Activated T-helper 9 cell treated with anti-CD3 and anti-CD28 coated beads, Interleukin-2, amount 50 U/mL, for 16 hours (primary cell): ENCODE measurements around the gene PRELP.

Experiments used
- DNase-seq: peaks from one replicate; pipeline ENCODE4 v3.0.0-alpha.2; 2020; ENCODE audit warnings: low read depth

Gene PRELP

GRCh38 chr1:203478986-203479385 is 3.4 kb downstream of the PRELP start:
- no peak for DNase-seq

- no peak for DNase-seq
Observed at GRCh38 chr1:203479646-203480045, 4.0 kb downstream of the PRELP start.

DNA sequence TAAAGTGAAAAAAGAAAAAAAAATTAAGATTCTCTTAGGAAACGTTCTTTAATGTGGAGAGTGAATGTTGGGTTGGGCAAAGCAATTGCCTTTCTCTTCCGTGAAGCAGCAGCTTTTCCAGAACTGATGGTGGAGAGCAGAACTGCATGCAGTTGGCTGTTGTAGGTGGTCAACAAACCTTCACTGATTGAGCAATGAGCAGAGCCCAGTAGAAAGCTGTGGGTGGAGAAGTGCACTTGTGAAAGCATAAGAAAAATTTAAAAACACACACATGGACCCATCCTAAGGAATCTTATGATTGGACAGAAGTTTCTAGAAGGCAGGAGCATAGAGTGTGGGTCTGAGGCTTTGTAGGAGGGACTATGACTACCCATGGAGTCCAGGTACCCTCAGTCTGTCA is 4.5 kb downstream of the PRELP start:
- DNase-seq, result no peak

GRCh38 chr1:203480525-203481084 is 5.0 kb downstream of the PRELP start:
- DNase-seq, result peak; percentile 28

GRCh38 chr1:203481196-203481595 is 5.6 kb downstream of the PRELP start:
- no peak for DNase-seq

- no peak for DNase-seq
Observed at GRCh38 chr1:203486618-203487370, 11.2 kb downstream of the PRELP start.

DNA sequence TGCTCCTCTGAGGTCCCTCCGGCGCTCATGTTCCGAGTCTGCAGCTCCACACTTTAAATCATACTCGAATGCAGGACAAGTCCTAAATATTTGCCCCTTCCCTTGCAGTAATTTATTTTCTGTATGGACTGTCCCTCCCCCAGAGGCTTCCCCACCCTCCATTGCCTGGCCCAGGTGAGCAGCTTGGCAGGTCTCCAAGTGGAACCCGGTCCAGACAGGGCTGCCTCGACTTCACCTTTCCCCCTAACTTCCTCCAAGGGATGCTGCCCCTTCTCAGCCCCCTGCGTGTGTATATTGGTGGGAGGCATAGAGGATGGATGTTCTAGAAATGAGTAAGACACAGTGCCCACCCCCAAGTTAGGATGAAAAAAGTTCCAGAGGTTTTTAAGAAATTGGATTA is 12.9 kb downstream of the PRELP start:
- no peak for DNase-seq

- no peak for DNase-seq
Observed at GRCh38 chr1:203490607-203491006, 15.0 kb downstream of the PRELP start.

- DNase-seq, result no peak
Observed at GRCh38 chr1:203491664-203492063, 16.1 kb downstream of the PRELP start.

DNA sequence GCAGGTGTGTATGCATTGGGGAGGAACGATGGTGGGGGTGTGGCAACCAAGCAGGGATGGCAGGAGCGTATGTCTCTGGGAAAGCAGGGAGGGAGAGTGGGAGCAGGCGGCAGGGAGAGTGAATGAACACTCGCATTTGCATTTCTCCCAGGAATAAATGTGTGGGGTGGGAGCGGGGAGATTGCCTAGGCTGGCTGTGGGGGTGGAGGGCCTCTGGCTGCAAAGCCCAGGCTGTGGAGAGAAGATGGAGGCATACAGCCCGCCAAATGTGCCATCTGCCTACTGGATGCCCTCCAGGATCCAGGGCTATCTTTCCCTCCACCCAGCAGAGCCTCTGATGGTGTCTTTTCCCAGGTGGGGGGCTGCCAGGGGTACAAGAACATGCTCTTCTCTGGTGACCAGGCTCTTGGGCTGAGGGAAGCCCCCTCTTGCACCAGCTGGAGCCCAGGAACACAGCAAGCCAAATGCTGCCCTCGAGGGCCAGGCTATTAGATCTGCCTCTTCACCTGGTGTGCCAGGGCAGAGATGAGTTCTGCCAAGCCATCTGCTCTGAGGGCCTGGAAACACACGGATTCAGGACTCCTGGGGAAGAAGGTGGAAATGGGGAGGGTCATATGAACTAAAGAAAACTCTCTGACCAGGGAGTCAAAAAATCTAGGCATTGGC is 16.6 kb downstream of the PRELP start:
- DNase-seq, result no peak

DNA sequence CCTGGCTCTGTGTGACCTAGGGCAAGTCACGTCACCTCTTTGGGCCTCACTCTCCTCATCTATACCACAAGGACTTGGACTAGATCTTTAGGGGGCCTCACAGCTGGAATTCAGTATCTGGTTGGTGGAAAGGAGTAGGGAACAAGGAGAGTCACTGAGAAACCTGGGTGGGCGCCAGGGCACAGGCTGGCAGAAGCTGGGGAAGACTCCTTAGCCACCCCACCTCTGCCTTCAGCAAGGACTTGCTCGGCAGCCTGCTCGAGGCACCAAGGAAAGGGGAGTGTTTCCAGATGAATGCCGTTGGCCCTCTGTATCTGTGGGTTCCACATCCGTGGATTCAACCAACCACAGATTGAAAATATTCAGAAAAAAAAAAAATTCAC is 17.1 kb downstream of the PRELP start:
- DNase-seq, result no peak

DNA sequence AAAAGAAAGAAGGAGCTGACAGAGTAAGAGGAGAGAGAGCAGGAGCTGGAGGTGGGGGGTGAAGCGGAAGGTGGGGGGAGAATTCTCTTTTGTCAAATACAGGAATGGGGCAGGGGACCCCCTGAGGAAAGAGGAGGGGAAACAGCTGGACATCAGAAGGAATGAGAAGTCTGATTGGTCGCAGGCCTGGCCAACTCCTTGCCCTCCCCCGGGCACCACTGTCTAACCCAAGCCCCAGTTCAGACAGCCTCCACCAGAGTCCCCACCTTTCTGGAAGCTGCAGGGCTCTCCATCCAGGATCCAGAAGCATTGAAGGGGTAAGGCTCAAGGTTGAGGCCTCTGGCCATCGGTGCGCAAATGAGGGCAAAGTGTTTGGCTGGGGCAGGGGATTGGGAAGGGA is 18.3 kb downstream of the PRELP start, which contains the start of gene OPTC:
Gene OPTC, plus strand, starts transcription at position 253 of the 400 bp plus-strand sequence. CDS start 1,853 bp downstream, outside the sequence.
- DNase-seq, result no peak

DNA sequence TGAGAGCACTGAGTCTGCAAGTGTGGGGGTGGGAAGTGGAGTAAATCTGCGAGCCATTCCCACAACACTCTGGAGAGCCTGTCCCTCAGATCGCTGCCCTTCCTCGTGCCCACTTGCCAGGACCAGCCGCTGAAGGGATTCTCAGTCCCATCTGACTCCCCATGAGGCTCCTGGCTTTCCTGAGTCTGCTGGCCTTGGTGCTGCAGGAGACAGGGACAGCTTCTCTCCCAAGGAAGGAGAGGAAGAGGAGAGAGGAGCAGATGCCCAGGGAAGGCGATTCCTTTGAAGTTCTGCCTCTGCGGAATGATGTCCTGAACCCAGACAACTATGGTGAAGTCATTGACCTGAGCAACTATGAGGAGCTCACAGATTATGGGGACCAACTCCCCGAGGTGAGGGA is 20.2 kb downstream of the PRELP start:
- DNase-seq, result no peak

DNA sequence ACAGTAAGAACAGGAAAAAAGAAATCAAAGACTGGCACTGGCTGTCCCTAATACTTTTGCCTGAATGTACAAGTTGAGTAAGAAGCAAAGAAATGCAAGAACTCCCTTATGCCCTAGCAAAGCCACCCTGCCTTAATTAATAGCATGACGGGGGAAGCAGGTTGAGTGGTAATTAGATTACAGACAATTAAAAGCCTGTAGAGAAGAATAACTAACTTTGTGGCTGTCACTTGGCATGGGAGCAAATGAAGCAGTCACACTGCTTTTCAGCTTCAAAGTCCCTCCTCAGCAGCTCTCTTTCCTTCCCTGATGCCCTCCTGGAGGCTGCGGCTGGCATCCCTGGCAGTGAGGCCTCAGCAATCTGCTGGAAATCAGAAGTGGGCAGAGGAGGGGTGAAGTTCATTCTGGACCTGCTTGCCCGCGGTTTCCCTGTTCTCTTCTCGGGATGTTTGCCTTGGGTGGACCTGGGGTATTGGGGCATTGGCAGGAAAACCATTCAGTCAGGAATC is 21.7 kb downstream of the PRELP start:
- DNase-seq, result no peak

GRCh38 chr1:203499643-203500278 is 24.2 kb downstream of the PRELP start:
- DNase-seq, result no peak

GRCh38 chr1:203500279-203500678 is 24.7 kb downstream of the PRELP start:
- DNase-seq, result no peak

DNA sequence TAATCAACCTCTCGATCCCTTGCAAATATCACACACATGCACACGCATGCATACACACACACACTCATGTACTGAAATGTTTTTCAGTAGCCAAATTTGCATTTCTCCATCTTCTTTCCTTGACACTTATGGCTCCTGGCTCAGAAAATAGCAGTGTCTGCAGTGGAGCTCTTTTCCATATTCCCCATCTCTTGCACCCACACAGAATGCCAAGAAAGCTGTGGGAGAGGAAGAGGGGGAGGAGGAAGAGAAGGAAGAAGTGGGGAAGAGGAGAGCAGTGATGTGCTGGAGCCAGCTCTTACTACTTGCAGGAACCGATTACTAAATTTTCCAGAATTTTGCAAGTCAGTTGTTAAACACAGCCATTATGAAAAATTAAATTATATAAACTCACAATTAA is 28.2 kb downstream of the PRELP start:
- DNase-seq, result no peak

DNA sequence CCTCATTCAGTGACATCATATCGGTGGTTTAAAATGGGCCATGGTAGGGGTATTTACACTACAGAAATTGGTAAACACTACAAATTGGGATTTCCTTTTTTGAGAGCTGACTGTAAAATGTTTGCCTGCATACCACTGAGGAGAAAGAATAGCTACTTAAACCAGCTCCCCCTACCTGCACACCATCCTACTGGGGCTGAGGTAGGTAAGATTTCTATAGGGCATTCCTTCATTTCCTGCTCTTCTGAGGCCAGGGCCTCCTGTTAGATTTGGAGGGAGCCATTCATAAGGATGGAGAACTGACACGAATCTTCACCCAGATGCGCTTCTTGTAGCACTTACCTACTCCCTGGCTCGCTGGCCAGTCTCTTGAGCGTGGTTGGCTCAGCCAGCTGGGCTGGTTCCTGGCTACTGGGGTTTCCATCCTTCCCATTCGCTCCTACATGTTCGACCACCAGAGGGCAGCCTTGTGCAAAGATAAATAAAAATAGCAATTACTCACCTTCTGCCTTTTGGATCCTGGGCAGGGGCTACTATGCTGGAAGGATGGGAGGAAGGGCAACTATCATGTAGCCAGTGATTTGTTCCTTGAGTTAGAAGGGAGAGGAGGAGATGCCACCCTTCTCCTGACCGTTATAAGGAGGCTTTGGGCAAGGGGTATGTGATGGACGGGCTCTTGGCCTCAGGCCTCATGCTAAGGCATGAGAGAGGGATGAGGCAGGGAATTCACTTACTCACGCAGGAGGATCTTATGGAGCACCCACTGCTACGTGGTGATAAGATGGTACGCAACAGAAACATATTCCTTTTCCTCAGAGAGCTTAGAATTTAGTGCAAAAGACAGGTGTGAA is 29.0 kb downstream of the PRELP start:
- peak; percentile 55 for DNase-seq

DNA sequence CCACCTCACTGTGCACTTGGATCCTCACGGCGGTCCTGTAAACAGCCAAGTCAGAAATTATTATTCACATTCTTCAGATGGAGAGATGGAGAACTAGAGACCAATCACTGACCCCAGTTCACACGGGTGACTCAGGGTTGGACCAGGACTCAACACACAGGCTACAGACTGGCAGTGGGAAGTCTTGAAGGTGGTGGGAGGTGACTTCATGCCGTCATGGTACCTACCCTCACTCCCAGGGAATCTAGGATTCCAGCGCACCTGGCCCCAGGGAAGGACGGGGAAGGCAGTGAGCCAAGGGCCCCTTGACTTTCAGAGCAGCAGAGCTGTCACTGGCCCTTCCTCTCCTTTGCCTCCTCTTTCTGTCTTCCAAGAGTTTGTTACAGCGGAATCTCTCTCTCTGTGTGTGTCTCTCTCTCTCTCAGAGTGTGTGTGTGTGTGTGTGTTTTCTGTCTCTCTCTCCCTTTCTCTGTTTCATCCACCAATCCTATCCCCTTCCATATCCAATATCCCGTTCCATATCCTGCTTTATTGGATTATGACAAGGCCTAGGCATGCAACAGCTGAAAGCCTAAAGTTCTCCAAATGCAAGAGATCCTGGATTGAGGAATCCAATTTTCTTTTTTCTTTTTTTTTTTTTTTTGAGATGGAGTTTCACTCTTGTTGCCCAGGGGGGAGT is 30.1 kb downstream of the PRELP start:
- no peak for DNase-seq

- DNase-seq, result no peak
Observed at GRCh38 chr1:203506858-203507626, 31.4 kb downstream of the PRELP start.
